A673 (cell line): ENCODE data around the gene CYP2E1.

Experiments used
- CTCF ChIP-seq: fragments of 300-800, 200-600 bp; sonication (generic); conservative IDR thresholded peaks from 2 replicates; pipeline ENCODE4 v1.5.1; 2017; ENCODE audit warnings: low read depth, mild to moderate bottlenecking, antibody characterized with exemption, low read length, moderate library complexity, mixed read lengths
- EZH2 ChIP-seq: fragments of 200-600 bp; sonication (generic); IDR thresholded peaks from 2 replicates; pipeline ENCODE4 v1.6.1; 2017; ENCODE audit warnings: borderline replicate concordance, low read depth, mild to moderate bottlenecking, mixed read lengths, antibody characterized with exemption, low read length; ENCODE audit not compliant: poor library complexity, severe bottlenecking

GRCh38 chr10:133481657-133482056 lies 45.5 kb upstream of the CYP2E1 start:
- TF ChIP-seq CTCF (no peak), EZH2 (no peak)
